Astrocyte of the cerebellum (primary cell): ENCODE data around the gene TMEM263.
"Not testable (repeated sequence)": the region's sequence is repeated elsewhere in the genome, so short reads cannot be mapped to it uniquely, and the experiment has no call there.

Experiments
- DNase-seq: peaks from one replicate; pipeline ENCODE4 v3.0.0-alpha.2; 2011; ENCODE audit warnings: low read depth
- H3K4me3 ChIP-seq: 2 replicates; pipeline ENCODE4 v1.5.1; 2011; ENCODE audit warnings: mild to moderate bottlenecking, low read depth, low read length, moderate library complexity
- in situ Hi-C: cut with HindIII; loops from 2 replicates; pipeline ENCODE4 v1.10.0; 2017; ENCODE audit warnings: low sequenced_read_pairs
- TF ChIP-seq, protein P1 (sequence below): IDR thresholded peaks from 2 replicates; pipeline ENCODE4 v1.5.1; 2012; ENCODE audit warnings: low read length, low read depth, moderate library complexity, mild to moderate bottlenecking; ENCODE audit errors: missing control alignments

The TMEM263 gene

GRCh38 chr12:106987846-106988245 is 32.1 kb downstream of the TMEM263 start:
- no peak for DNase-seq
- H3K4me3 ChIP-seq = no peak overlapping the region
- TF ChIP-seq, protein P1, sequence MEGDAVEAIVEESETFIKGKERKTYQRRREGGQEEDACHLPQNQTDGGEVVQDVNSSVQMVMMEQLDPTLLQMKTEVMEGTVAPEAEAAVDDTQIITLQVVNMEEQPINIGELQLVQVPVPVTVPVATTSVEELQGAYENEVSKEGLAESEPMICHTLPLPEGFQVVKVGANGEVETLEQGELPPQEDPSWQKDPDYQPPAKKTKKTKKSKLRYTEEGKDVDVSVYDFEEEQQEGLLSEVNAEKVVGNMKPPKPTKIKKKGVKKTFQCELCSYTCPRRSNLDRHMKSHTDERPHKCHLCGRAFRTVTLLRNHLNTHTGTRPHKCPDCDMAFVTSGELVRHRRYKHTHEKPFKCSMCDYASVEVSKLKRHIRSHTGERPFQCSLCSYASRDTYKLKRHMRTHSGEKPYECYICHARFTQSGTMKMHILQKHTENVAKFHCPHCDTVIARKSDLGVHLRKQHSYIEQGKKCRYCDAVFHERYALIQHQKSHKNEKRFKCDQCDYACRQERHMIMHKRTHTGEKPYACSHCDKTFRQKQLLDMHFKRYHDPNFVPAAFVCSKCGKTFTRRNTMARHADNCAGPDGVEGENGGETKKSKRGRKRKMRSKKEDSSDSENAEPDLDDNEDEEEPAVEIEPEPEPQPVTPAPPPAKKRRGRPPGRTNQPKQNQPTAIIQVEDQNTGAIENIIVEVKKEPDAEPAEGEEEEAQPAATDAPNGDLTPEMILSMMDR = no peak
- in situ Hi-C loops = no loop called here

GRCh38 chr12:106994579-106995220 is 39.0 kb downstream of the TMEM263 start:
- TF ChIP-seq, protein P1 = no peak
- in situ Hi-C loops = no loop called here
- H3K4me3 ChIP-seq = no peak overlapping the region
- no peak for DNase-seq

- H3K4me3 ChIP-seq, in situ Hi-C loops, DNase-seq: not testable (repeated sequence)
Observed at GRCh38 chr12:106996102-106996501, 40.4 kb downstream of the TMEM263 start.

GRCh38 chr12:106997916-106998315 is 42.2 kb downstream of the TMEM263 start:
- TF ChIP-seq, protein P1 = no peak
- no peak for DNase-seq
- in situ Hi-C loops = no loop called here
- no peak overlapping the region for H3K4me3 ChIP-seq

- H3K4me3 ChIP-seq = no peak overlapping the region
- TF ChIP-seq, protein P1 = no peak
- in situ Hi-C loops = no loop called here
- DNase-seq = no peak
Observed at GRCh38 chr12:106999446-106999845, 43.7 kb downstream of the TMEM263 start.

- in situ Hi-C loops, DNase-seq, H3K4me3 ChIP-seq: not testable (repeated sequence)
Observed at GRCh38 chr12:107002665-107003064, 47.0 kb downstream of the TMEM263 start.

- no peak for DNase-seq
- TF ChIP-seq, protein P1 = no peak
- in situ Hi-C loops = no loop called here
- H3K4me3 ChIP-seq = no peak overlapping the region
Observed at GRCh38 chr12:107007411-107007810, 51.7 kb downstream of the TMEM263 start.

DNA sequence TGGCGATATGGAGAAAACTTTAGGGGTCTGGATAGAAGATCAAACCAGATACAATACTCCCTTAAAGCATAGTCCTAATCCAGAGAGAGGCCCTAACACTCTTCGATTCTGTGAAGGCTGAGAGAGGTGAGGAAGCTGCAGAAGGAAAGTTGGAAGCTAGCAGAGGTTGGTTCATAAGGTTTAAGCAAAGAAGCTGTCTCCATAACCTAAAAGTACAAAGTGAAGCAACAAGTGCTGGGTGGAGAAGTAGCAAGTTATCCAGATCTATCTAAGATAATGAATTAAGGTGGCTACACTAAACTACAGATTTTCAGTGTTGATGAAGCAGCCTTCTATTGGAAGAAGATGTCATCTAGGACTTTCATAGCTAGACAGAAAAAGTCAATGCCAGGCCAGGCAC is 55.8 kb downstream of the TMEM263 start:
- no peak for DNase-seq
- no peak overlapping the region for H3K4me3 ChIP-seq
- TF ChIP-seq, protein P1 = no peak
- in situ Hi-C loops = no loop called here
